Transverse colon (tissue), 3 donors: ENCODE results near the gene PDE4D.

Experiments
- CTCF ChIP-seq, 5 experiments: fragments of 200-600 bp in 3 of 5; fragments of 450-650 bp in 2 of 5; sonication (generic) in 3 of 5; IDR thresholded peaks; 1 replicate in 2 of 5; 2 replicates in 3 of 5; pipeline ENCODE4 v1.5.1; 2016 to 2017; ENCODE audit warnings: antibody characterized with exemption in 5 of 5, inconsistent platforms in 3 of 5, mild to moderate bottlenecking in 2 of 5, moderate library complexity in 1 of 5
- EP300 ChIP-seq: sonication (generic); formaldehyde crosslinking; IDR thresholded peaks from one replicate; pipeline ENCODE4 v1.6.1; 2017; ENCODE audit warnings: antibody characterized with exemption, low read depth
- POLR2A ChIP-seq: fragments of 450-650 bp; IDR thresholded peaks from one replicate; pipeline ENCODE4 v1.6.1; 2016; ENCODE audit warnings: antibody characterized with exemption, mild to moderate bottlenecking, moderate library complexity

GRCh38 chr5:59586841-59587240 is 306.7 kb downstream of the PDE4D start:
- TF ChIP-seq EP300 (no peak), CTCF (IDR thresholded peaks at IDR 0.05) (no peak), POLR2A (no peak)
